CD4-positive, alpha-beta T cell treated with Interleukin-6 for 4 hours (primary cell): Measurements from ENCODE around the gene SFXN4.
"Not testable (repeated sequence)": the region's sequence is repeated elsewhere in the genome, so short reads cannot be mapped to it uniquely, and the experiment has no call there.

Experiments used
- DNase-seq: peaks from one replicate; pipeline ENCODE4 v3.0.0-alpha.2; 2020; ENCODE audit warnings: mixed read lengths

Gene SFXN4

DNA sequence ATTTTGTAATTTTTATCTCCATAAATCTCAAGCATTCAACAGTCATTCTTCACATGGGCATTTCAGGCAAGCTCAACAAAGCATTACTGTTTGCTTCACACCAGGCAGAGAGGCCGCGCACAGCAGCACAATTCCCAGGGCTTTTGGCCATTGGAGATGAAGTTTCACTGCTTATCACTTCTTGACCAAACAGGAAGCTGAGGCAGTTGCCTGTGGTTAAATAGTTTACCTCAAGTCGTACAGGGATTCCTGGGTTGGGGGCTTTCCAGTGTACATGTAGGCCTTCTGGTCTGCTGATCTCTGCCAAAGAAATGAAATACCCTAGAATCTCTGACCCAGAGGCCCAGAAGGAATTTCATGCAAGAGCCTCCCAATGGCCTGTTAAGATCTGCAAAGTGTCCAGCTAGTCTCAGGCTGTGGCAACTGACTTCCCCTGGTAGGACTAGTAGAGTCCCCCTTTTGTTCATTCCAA lies 24.3 kb upstream of the SFXN4 start:
- no peak for DNase-seq

GRCh38 chr10:119183664-119184412 lies 18.3 kb upstream of the SFXN4 start:
- no peak for DNase-seq

- DNase-seq: not testable (repeated sequence)
These were observed 15.4 kb upstream of the SFXN4 start for GRCh38 chr10:119180850-119181400.

- DNase-seq: peak; percentile 96
These were observed 13.0 kb upstream of the SFXN4 start, which contains the start of gene PRDX3 for GRCh38 chr10:119178372-119179119. PRDX3 (minus strand) TSS chr10:119178812; CDS start chr10:119178790, 22 bp downstream.

- DNase-seq: peak; percentile 29
These were observed 12.3 kb upstream of the SFXN4 start for GRCh38 chr10:119177708-119178371.

DNA sequence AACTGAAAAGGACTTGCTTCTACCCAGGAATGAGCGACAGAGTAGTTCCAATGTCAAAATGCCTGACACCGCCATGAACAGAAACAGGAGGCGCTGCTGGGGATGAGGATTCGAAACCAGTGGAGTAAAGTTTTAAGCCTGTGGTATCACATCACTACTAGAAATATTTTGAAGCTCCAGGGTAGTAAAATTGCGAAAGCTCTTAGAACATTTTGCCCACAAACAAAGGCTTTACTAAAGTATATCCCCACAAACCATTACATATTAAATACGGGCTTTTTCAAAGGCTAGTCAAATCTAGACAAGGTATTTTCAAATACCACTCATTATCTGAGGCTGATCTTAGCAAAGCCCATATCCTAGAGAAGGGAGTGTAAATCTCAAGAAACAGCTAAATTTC lies 10.7 kb upstream of the SFXN4 start:
- DNase-seq: no peak

- no peak for DNase-seq
These were observed 8.6 kb upstream of the SFXN4 start for GRCh38 chr10:119174109-119174508.

DNA sequence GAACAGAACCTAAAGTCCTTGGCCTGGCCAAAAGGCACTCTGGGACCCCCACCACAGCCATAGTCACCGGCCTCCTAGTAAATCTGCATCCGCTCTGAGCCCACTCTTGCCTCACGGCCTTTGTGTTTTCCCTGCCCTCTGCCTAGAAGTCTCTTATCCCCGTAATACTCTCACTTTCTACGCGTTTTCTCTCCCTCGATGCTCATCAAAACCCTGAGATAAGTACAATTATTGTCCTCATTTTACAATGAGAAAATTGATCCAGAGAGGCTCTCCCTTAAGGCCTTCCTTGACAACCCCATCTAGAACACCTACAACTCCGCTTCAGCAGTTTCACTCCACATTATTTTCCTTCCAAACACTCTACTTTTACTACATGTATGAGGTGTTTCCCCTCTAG lies 1.5 kb upstream of the SFXN4 start:
- DNase-seq: no peak

- no peak for DNase-seq
These were observed 1.1 kb upstream of the SFXN4 start for GRCh38 chr10:119166564-119166963.

DNA sequence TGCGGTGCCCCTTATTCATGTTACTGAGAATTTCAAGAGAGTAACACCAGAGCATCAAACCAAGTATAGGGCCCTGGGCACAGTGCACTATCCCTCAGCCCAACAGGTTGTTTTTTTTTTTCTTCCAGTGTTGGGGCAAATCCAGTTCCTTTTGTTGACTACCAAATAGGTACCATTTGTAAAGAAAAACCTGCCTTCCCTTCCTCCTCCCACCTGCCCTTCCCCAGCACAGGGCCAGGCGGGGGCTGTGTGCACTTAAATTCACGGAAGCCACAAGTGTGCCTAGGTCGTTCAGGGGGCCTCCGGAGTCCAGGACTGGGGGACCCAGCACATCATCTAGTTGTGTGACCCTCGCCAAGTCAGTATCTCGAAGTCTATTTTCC lies 595 bp upstream of the SFXN4 start:
- no peak for DNase-seq

GRCh38 chr10:119162452-119163092 lies 2.9 kb downstream of the SFXN4 start:
- no peak for DNase-seq

DNA sequence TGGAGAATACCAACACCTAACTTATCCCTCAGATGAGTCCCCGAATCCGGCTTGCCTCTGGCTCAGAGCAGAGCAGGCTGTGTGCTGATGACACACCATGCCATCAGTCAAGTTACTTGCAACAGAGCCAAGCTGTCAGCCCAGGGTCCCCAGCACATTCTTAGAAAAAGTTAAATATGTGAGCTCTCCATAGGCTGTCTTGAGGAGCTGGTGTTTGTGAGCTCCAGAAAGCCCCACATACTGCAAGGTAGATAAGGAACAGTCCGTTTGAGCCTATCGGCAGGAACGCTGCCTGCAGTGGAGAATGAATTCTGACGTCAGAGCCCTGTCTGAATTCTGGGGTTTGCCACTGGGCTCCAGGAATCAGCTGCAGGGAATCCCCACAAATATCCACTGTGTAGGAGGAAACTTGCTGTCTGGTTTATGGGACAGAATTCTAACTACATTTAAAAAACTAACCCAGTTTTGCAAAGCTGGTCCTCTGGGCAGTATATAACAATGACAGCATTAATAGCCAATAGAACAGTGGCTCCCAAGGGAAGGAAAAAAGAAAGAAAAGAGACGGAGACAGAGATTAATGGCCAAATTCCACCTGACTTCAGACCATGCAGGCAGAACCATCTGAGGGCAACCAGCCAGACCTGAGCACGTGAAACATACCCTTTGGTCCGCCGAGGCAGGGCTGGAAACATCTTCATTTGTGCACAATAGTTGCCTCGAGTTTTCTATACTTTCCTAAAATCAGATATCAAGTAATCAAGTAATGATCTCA lies 3.6 kb downstream of the SFXN4 start:
- DNase-seq: no peak

- no peak for DNase-seq
These were observed 6.2 kb downstream of the SFXN4 start for GRCh38 chr10:119159332-119159731.

GRCh38 chr10:119153661-119154060 lies 11.9 kb downstream of the SFXN4 start:
- no peak for DNase-seq

- DNase-seq: no peak
These were observed 12.5 kb downstream of the SFXN4 start for GRCh38 chr10:119153041-119153440.

DNA sequence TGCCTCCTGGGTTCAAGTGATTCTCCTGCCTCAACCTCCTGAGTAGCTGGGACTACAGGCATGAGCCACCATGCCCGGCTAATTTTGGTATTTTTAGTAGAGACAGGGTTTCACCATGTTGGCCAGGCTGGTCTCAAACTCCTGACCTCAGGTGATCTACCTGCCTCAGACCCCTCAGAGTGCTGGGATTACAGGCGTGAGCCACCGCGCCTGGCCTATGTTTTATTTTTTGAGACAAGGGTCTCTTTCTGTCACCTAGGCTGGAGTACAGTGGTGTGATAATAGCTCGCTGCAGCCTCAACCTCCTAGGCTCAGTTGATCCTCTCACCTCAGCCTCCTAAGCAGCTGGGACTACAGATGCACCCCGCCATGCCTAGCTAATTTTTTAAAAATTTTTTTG lies 13.9 kb downstream of the SFXN4 start:
- not testable (repeated sequence) for DNase-seq

DNA sequence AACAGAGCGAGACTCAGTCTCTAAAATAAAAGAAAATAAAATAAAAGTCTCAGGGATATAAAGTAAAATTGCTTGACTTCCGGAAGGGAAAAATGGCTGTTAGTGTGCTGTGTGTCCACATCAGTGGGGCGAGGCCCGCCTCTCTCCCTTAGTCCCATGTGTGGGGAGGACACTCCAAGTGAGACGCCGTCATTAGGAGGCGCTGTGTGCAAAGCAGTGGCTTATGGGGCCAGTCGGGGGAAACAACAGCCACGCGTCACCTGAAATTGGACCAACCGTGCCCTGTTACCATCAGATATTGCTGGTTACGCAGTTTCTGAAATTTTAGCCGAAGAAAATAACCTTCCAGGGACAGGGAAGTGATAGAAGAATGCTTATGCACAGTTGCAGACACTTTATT lies 15.8 kb downstream of the SFXN4 start:
- peak; percentile 40 for DNase-seq

GRCh38 chr10:119149157-119149556 lies 16.4 kb downstream of the SFXN4 start:
- DNase-seq: no peak

DNA sequence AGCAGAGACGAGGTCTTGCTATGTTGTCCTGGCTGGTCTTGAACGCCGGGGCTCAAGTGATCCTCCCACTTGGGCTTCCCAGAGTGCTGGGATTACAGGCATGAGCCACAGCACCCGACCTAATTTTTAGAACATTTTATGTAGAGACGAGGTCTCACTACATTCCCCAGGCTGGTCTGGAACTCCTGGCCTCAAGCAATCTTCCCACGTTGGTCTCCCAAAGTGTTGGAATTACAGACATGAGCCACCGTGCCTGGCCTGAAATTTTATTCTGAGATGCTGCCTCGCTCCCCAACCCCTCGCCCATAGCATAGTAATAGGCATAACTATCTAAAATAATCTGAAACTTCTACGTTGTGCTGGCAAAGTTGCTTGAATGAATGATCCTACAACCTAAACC lies 21.9 kb downstream of the SFXN4 start:
- DNase-seq: no peak

DNA sequence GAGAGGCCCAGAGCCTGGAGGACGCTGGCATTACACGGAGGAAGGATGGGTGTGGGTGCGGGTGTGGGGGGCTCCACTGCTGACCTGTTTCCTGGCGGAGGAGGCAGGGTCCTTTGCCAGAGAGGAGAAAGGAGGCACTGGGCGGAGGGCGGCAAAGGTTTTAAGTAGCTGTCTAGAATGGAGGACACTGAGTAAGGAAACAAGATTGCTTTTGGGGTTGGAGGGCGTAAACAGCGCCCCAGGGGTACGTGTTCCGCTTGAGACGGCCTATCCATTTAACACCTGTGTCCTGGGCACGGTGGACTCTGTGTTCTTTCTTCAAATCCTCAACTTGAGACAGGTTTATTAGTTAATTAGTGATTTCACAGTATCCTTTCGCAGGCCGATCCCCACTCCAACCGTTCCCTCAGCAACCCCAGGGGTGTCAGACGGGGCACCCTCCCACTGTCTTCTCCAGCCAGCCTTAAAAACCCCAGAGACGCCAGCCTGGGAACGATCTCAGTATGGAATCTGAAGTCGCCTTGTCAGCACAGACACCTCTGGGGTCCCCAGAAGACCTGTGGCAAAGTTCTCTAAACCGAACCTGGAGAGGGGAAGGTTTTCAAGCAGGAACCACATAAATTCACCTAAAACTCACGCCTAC lies 24.8 kb downstream of the SFXN4 start:
- no peak for DNase-seq

DNA sequence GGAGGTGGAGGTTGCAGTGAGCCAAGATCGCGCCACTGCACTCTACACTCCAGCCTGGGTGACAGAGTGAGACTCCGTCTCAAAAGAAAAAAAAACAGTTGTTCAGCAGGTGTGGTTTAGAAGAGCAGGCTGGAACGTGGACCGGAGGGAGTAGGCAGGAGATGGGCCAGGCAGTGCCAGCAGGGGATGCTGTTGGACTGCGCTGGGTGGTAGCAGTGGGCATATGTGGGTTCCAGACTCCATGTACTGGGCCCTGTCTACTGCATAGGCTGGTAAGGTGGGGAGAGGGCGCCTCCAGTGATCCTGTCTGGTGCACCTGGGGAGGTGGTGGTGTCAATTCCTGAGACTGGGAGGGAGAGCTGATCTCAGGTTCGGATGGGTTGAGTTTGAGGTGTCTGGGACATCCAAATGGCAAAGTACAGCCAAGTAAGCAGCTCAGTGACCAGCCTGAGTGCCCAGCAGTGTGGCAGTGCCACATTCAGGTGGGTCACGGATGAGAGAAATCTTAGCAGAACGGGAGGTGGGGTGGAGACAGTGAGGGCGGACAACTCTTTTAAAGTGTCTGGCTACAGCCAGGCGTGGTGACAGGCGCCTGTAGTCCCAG lies 25.9 kb downstream of the SFXN4 start:
- peak; percentile 70 for DNase-seq
